ENCODE measurements around the gene PPARG.
"Not testable (repeated sequence)": the region's sequence is repeated elsewhere in the genome, so short reads cannot be mapped to it uniquely, and the experiment has no call there.

PPARG gene

DNA sequence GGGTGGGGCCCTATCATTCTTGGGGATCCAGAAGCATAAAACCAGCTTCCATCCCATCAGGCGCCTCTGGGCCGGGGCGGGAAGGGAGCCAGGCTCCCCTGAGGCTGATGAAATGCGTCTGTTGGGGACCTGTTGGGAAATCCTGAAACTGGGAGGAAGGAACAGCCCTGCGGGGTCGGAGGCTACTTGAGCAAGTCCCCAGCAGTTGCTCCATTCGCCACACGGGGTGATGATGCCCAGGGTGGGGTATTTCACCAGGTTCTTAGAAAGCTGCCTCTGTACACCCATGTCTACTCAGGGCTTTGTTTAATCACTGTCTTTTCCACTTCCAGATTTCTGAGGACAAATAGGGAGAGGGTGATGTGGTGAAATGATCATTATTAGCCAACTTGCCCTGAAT lies 170.0 kb downstream of the PPARG start:
- DNase-seq (ENCODE audit: low spot score) = no peak

DNA sequence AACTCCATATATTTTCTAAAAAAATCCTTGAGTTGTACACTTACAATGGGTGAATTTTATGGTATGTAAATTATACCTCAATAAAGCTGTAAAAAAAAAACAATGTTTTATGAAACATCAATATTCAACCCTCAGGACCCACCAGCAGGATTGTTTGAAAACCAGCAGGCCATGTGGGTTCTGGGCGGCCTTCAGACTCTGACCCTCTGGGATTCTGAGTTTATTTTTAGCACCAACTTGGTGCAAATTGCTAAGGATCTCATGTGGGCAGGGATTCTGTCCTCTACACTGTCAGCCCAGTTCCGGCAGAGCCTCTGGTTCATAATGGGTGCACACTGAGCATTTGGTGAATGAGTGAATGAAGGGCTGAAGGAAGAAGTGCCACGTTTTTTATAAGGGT lies 171.3 kb downstream of the PPARG start:
- no peak for DNase-seq (ENCODE audit: low spot score)

GRCh38 chr3:12461097-12461649 lies 172.3 kb downstream of the PPARG start:
- no peak for DNase-seq (ENCODE audit: low spot score)

DNA sequence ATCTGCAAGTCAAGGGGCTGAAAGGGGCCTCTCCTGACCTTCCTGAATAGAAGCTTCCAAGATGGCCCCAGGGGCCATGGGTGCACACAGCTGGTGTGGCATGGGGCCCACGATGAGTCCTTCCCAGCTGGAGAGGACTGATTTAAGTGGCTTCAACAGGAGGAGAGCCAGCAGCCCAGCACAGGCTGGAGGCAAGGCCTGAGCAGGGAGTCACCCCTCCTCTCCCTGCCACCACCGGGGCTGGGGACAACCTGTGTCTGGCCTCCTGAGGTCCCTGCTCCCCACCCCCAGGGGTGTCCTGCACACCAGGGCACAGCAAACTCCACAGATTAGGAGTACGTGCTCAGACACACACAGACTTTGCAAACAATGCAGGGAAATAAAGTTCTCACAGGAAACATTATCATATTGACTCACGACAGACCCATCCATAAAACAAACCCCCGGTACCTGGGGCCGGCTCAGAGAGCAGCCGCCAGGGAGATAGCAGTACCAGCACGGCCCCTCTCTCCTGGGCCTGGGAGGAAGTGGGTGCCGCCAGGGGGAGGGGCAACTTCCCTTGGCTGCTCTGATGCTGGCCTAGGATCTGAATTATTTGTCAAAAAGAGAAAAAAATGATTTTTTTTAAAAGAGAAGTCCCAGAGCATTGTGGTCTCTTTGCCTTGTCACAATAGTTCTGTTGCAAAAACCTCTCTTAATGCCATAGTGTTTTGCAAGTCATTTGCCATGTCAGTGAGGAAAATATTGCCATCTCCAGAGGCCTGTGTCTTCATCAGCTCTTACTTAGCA lies 173.5 kb downstream of the PPARG start:
- DNase-seq (ENCODE audit: low spot score) = no peak

GRCh38 chr3:12463686-12464085 lies 174.8 kb downstream of the PPARG start:
- no peak for DNase-seq (ENCODE audit: low spot score)

GRCh38 chr3:12464181-12464580 lies 175.3 kb downstream of the PPARG start:
- no peak for DNase-seq (ENCODE audit: low spot score)

DNA sequence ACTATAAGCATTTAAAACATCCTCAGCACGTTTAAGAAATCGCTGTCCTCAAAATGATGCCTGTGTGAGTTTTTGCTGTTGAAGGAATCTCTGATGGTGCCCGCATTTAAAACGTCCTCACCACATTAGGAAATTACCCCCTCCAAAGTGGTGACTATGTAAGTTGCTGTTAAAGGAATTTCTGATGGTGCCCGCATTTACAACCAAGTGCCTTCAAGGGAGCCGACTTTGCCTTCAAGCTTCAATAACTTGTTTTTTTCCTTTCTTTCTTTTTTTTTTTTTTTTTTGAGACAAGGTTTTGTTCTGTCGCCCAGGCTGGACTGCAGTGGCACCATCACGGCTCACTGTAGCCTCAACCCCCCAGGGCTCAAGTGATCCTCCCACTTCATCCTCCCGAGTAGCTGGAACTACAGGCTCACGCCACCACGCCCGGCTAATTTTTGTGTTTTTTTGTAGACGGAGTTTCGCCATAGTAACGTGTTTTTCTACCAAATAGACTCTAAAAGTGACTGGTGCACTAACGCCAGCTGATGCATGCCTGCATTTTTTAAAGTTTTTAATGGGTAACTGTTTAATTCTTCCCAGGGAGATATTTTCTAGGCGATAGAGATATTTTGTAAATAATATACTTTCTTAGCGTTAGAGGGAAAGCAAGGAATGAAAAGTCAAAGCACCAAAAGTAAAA lies 176.4 kb downstream of the PPARG start:
- no peak for DNase-seq (ENCODE audit: low spot score)

DNA sequence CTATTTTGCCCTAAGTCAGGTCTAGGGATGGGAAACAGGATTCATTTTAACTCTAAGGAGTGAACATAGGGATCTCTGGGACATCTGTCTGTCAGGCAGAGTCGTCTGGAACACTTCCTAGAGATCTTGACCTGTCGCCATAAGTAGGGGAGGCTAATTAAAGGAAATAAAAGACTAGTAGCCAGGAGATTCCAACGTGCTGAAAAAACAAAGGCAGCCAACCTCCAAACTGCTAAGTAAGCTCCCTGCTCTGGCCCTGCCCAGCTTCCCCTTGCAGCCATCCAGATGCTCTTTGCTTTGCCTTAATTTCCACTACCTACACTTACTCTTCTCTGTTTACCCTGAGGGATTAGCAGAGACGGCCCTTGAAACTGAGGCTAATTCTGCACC lies 177.0 kb downstream of the PPARG start:
- no peak for DNase-seq (ENCODE audit: low spot score)

- no peak for DNase-seq (ENCODE audit: low spot score)
These were observed 178.9 kb downstream of the PPARG start for GRCh38 chr3:12467746-12468145.

- no peak for DNase-seq (ENCODE audit: low spot score)
These were observed 179.4 kb downstream of the PPARG start for GRCh38 chr3:12468276-12468675.

DNA sequence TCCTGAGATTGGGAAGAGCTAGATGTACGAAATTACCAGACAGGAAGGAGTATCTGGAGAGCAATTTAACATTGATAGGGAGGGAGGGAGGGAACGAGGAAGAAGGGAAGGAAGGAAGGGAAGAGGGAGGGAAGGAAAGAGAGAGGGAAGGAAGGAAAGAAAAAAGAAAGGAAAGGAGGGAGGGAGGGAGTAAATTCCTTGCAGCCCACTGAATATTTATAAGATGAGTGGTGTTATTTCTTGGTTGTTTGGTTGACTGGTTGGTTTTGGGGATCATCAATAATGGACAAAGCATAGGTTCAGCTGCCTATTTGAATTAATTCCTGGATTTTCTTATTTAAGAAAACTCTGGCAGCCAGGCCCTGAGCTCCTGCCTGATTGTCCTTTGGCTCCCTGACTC lies 179.9 kb downstream of the PPARG start:
- no peak for DNase-seq (ENCODE audit: low spot score)

GRCh38 chr3:12469222-12469621 lies 180.4 kb downstream of the PPARG start:
- not testable (repeated sequence) for DNase-seq (ENCODE audit: low spot score)

DNA sequence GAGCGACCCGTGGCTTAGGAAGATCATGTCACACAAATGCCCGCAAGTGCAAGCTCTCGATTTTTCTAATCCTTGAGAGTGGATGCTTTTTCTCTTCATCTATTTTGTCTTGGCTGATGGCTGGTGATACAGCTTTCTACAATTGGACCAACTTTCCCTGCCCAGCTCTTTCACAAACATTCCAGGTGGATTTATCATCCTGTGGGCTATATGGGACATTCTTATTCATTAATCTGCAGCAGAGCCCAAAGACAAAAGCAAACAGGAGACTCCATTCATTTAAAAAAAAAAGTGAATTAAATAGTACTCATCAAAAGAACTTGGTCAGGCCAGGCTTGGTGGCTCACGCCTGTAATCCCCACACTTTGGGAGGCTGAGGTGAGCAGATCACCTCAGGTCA lies 181.2 kb downstream of the PPARG start:
- no peak for DNase-seq (ENCODE audit: low spot score)

DNA sequence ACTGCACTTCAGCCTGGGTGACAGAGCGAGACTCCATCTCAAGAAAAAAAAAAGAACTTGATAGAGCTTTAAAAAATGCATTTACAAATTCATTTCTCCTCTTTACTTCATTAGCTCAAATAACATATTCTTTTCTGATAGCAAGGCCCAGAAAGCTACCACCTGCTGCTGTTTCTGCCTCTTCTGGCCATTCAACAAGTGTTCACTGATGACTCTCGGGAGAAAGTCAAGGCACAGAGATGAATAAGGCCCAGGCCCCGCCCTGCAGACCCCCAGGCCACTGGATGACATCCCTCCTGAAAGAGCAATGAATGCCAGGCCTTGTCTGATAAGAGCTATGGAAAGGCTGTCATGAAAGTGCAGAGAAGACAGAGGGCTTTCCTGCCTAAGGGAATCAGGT lies 181.8 kb downstream of the PPARG start:
- no peak for DNase-seq (ENCODE audit: low spot score)

DNA sequence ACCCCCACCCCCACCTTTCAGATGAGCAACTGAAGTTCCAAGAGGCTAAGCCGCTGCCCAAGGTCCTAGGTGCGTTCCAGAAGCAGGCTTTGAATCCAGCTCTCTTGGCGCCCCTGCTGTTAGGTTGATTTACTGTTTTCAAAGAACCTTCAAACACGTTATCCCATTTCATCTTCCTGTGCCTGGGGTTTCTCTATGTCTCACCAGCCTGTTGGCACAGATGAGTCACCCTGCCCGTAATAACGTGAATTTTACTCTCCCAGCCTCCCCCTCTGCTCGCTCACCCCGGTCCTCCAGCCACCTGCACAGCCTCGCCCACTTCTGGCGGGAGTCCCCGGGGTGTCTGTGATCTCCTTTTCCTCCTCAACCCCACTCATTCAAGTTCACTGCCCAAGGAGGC lies 182.4 kb downstream of the PPARG start:
- no peak for DNase-seq (ENCODE audit: low spot score)

DNA sequence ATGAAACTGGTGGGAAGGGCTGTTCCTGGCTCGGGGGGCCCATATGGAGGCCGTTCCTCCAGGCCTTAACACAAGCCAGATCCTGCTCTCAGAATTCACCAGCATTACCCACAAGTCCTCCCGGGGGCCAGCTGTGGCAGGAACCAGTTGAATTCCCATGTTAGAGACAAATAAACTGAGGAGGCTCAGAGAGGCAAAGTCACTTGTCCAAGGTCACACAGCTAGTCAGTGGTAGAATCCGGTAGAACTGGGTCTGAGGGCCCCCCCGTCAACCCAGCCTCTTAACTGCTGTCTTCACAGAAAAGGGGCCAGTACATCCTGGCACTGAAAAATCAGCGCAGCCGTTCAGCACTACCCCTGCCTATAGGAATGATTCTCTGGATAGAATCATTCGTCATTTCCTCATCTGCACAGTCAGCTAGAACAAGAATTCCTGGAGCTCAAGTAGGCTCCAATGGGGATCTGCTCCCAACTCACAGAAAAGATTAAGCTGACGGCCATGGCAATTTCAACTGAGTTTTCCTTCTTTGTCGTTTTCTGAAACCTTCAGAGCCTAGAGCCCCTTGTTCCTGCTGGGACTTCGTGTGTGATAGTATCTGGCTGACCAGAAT lies 183.2 kb downstream of the PPARG start:
- no peak for DNase-seq (ENCODE audit: low spot score)

DNA sequence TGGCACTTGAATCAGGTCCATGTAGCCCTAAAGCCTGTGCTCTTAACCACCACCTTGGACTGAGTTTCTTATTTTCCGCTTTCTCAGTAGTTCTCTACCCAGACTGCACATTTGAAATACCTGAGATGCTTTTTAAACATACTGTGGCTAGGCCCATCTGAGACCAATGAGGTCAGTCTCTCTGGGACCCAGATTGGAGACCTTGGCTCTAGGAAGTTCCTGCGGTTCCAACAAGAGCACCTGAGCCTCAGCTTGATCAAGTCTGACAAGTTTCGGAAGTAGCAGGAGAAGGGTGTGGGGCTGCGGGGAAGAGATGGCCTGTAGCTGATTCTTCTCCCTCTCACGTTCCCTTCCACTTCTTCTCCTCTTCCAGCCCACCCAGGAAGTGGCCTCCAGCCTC lies 183.9 kb downstream of the PPARG start:
- DNase-seq (ENCODE audit: low spot score) = no peak

GRCh38 chr3:12473511-12473910 lies 184.6 kb downstream of the PPARG start:
- peak; percentile 53 for DNase-seq (ENCODE audit: low spot score)

- peak; percentile 60 for DNase-seq (ENCODE audit: low spot score)
These were observed 187.5 kb downstream of the PPARG start for GRCh38 chr3:12476238-12476897.

- DNase-seq (ENCODE audit: low spot score) = no peak
These were observed 188.4 kb downstream of the PPARG start for GRCh38 chr3:12477256-12477655.

GRCh38 chr3:12478326-12478725 lies 189.5 kb downstream of the PPARG start:
- DNase-seq (ENCODE audit: low spot score) = no peak

DNA sequence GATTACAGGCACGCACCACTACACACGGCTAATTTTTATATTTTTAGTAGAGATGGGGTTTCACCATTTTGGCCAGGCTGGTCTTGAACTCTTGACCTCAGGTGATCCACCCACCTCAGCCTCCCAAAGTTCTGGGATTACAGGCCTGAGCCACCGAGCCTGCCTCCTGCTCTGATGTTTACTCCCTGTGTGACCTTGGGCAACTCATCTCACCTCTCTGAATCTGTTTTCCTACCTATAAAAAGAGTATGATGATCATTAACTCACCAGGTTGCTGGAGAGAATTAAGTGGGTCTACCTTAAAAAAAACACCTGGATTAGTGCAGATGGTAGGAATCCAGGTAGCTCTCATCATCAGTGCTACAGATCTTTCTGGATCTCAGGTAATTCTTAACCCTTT lies 190.3 kb downstream of the PPARG start:
- not testable (repeated sequence) for DNase-seq (ENCODE audit: low spot score)

Measured in GM03348 (cell line).